ENCODE measurements around the gene ANKRD40CL. TPM values are rescaled to one million over a fixed set of nuclear protein-coding genes. Genes with fewer than 3 reads are reported as not detected.
"Not testable (repeated sequence)": the region's sequence is repeated elsewhere in the genome, so short reads cannot be mapped to it uniquely, and the experiment has no call there.

Gene ANKRD40CL
- total and polyA plus RNA-seq, 4 donors: not detected

DNA sequence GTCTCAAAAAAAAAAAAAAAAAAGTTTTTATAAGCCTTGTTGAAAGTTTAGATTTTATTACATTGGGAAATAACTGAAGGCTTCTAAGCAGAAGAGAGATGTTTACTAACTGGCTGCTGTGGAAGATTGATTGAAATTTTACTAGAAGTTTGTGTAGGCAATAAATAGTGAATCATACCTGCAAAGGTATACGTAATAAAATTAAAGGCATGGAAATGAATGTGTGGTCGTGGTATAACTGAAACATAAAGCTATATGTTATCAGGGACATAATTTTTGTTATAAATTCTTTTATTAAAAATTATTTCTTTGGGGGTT lies 39.2 kb downstream of the ANKRD40CL start:
- Histone ChIP-seq H3K36me3 (ENCODE audit: control insufficient read depth in 4 of 4, insufficient read depth in 3 of 4, low read depth in 1 of 4, low read length in 3 of 4) (peaks cover 0 to 3% (median 0%) of the 10 kb centered on the region in 4 donors), H3K4me1 (ENCODE audit: control insufficient read depth in 4 of 4, insufficient read depth in 4 of 4, low read length in 3 of 4) (peaks cover 13 to 47% (median 42%) of the 10 kb centered on the region in 4 donors), H3K9ac (ENCODE audit: low read depth in 1 of 2, low read length in 2 of 2) (no peak overlapping the region), H3K9me3 (ENCODE audit: control insufficient read depth in 4 of 4, low read length in 3 of 4) (no peaks in the 10 kb centered on the region), H3K27ac (ENCODE audit: low read depth in 1 of 2, low read length in 2 of 2) (no peak overlapping the region), H3K4me3 (ENCODE audit: low read depth in 1 of 3, low read length in 3 of 3) (no peak overlapping the region), H3K27me3 (ENCODE audit: control insufficient read depth in 4 of 4, insufficient read depth in 4 of 4, low read length in 3 of 4) (no peaks in the 10 kb centered on the region)
- TF ChIP-seq GABPA (IDR thresholded peaks at IDR 0.05 in 1 of 2, conservative IDR thresholded peaks at IDR 0.05 in 1 of 2) (no peak), JUND (IDR thresholded peaks at IDR 0.05) (no peak)
- WGBS: 50% methylated on average over 2 of the region's 2 CpGs
- no peak for DNase-seq (ENCODE audit: low spot score)

DNA sequence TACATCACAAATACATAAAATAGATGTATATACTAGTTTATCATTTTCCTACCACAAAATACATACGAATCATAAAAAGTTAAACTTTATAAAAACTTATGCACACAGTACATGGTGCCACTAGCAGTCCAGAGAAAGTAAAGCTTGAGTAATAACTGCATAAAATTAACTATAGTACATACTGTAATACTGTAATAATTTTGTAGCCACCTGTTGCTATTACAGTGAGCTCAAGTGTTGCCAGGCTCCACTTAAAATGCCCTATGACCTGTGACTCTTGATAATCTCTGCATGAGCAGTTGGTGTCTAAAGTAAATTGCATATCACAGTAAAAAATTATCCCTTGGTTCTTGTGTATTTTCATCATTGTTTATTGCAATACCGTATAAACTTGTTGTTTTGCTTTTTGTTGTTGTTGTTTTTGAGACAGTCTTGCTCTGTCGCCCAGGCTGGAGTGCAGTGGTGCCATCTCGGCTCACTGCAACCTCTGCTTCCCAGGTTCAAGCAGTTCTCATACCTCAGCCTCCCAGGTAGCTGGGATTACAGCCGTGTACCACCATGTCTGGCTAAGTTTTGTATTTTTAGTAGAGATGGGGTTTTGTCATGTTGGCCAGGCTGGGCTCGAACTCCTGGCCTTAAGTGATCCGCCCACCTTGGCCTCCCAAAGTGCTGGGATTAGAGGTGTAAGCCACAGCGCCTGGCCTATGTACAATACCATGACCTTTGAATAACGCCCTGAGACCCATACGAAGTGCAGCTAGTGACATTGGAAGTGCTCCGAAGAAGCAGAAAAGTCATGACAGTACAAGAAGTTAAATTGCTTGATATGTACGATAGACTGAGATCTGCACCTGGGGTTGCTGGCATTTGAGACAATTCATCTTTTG lies 41.3 kb downstream of the ANKRD40CL start:
- H3K4me1 ChIP-seq (ENCODE audit: control insufficient read depth in 4 of 4, insufficient read depth in 4 of 4, low read length in 3 of 4): peaks cover 18 to 67% (median 57%) of the 10 kb centered on the region in 4 donors
- no peak overlapping the region for H3K27ac ChIP-seq (ENCODE audit: low read depth in 1 of 2, low read length in 2 of 2)
- no peaks in the 10 kb centered on the region for H3K9me3 ChIP-seq (ENCODE audit: control insufficient read depth in 4 of 4, low read length in 3 of 4)
- H3K27me3 ChIP-seq (ENCODE audit: control insufficient read depth in 4 of 4, insufficient read depth in 4 of 4, low read length in 3 of 4): no peaks in the 10 kb centered on the region
- peaks cover 0 to 3% (median 0%) of the 10 kb centered on the region in 4 donors for H3K36me3 ChIP-seq (ENCODE audit: control insufficient read depth in 4 of 4, insufficient read depth in 3 of 4, low read depth in 1 of 4, low read length in 3 of 4)
- no peak overlapping the region for H3K4me3 ChIP-seq (ENCODE audit: low read depth in 1 of 3, low read length in 3 of 3)
- TF ChIP-seq FOXA1 (IDR thresholded peaks at IDR 0.05): no peak
- peak in 1 of 2 donors; percentile 27 for TF ChIP-seq HNF4A (conservative IDR thresholded peaks at IDR 0.05)
- no peak for TF ChIP-seq HNF4G (IDR thresholded peaks at IDR 0.05)
- TF ChIP-seq, protein P1, sequence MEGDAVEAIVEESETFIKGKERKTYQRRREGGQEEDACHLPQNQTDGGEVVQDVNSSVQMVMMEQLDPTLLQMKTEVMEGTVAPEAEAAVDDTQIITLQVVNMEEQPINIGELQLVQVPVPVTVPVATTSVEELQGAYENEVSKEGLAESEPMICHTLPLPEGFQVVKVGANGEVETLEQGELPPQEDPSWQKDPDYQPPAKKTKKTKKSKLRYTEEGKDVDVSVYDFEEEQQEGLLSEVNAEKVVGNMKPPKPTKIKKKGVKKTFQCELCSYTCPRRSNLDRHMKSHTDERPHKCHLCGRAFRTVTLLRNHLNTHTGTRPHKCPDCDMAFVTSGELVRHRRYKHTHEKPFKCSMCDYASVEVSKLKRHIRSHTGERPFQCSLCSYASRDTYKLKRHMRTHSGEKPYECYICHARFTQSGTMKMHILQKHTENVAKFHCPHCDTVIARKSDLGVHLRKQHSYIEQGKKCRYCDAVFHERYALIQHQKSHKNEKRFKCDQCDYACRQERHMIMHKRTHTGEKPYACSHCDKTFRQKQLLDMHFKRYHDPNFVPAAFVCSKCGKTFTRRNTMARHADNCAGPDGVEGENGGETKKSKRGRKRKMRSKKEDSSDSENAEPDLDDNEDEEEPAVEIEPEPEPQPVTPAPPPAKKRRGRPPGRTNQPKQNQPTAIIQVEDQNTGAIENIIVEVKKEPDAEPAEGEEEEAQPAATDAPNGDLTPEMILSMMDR (IDR thresholded peaks at IDR 0.05; ENCODE audit: low read depth, low read length, missing input control): no peak
- no peak for TF ChIP-seq RAD21 (IDR thresholded peaks at IDR 0.05)
- TF ChIP-seq, protein P2, sequence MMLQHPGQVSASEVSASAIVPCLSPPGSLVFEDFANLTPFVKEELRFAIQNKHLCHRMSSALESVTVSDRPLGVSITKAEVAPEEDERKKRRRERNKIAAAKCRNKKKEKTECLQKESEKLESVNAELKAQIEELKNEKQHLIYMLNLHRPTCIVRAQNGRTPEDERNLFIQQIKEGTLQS (IDR thresholded peaks at IDR 0.05): no peak
- TF ChIP-seq, protein P3, sequence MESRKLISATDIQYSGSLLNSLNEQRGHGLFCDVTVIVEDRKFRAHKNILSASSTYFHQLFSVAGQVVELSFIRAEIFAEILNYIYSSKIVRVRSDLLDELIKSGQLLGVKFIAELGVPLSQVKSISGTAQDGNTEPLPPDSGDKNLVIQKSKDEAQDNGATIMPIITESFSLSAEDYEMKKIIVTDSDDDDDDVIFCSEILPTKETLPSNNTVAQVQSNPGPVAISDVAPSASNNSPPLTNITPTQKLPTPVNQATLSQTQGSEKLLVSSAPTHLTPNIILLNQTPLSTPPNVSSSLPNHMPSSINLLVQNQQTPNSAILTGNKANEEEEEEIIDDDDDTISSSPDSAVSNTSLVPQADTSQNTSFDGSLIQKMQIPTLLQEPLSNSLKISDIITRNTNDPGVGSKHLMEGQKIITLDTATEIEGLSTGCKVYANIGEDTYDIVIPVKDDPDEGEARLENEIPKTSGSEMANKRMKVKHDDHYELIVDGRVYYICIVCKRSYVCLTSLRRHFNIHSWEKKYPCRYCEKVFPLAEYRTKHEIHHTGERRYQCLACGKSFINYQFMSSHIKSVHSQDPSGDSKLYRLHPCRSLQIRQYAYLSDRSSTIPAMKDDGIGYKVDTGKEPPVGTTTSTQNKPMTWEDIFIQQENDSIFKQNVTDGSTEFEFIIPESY (IDR thresholded peaks at IDR 0.05): no peak
- no peak overlapping the region for H3K9ac ChIP-seq (ENCODE audit: low read depth in 1 of 2, low read length in 2 of 2)
- no peak for DNase-seq (ENCODE audit: low spot score)
- WGBS: 75% methylated on average over 12 of the region's 12 CpGs

DNA sequence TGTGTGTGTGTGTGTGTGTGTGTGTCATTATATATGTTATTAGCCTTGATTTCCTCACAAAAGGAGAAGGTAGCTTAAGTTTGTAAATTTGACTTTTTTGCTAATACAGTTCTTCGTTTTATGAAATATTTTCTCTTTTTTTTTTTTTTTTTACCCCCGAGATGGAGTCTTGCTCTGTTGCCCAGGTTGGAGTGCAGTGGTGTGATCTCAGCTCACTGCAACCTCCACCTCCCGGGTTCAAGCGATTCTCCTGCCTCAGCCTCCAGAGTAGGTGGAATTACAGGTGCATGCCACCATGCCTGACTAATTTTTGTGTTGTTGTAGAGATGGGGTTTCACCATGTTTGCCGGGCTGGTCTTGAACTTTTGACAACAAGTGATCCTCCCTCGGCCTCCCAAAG lies 42.7 kb downstream of the ANKRD40CL start:
- H3K27me3 ChIP-seq (ENCODE audit: control insufficient read depth in 4 of 4, insufficient read depth in 4 of 4, low read length in 3 of 4); H3K9ac ChIP-seq (ENCODE audit: low read depth in 1 of 2, low read length in 2 of 2); H3K36me3 ChIP-seq (ENCODE audit: control insufficient read depth in 4 of 4, insufficient read depth in 3 of 4, low read depth in 1 of 4, low read length in 3 of 4); H3K27ac ChIP-seq (ENCODE audit: low read depth in 1 of 2, low read length in 2 of 2); H3K9me3 ChIP-seq (ENCODE audit: control insufficient read depth in 4 of 4, low read length in 3 of 4); H3K4me3 ChIP-seq (ENCODE audit: low read depth in 1 of 3, low read length in 3 of 3); DNase-seq (ENCODE audit: low spot score): not testable (repeated sequence)
- 96% methylated on average over 6 of the region's 6 CpGs for WGBS
- H3K4me1 ChIP-seq (ENCODE audit: control insufficient read depth in 4 of 4, insufficient read depth in 4 of 4, low read length in 3 of 4): peaks cover 18 to 72% (median 61%) of the 10 kb centered on the region in 4 donors

All from liver (tissue), 9 donors.